PFSK-1 (cell line): ENCODE measurements around the gene ANKHD1.

Experiments
- POLR2AphosphoS5 ChIP-seq: IDR thresholded peaks from 2 replicates; pipeline ENCODE4 v1.6.1; 2012; ENCODE audit warnings: low read depth, mild to moderate bottlenecking, control low read depth, low read length, moderate library complexity
- REST ChIP-seq, 2 experiments: IDR thresholded peaks; 2 replicates each; pipeline versions ENCODE4 v1.6.1 to v1.8.0; 2011 to 2012; ENCODE audit warnings: low read depth in 2 of 2, low read length in 2 of 2, control low read depth in 1 of 2, inconsistent platforms in 1 of 2, mild to moderate bottlenecking in 1 of 2, moderate library complexity in 1 of 2; ENCODE audit not compliant: insufficient read depth in 1 of 2
- SIN3A ChIP-seq: IDR thresholded peaks from 2 replicates; pipeline ENCODE4 v1.6.1; 2012; ENCODE audit warnings: mild to moderate bottlenecking, low read length, moderate library complexity, borderline replicate concordance; ENCODE audit not compliant: insufficient read depth
- TAF1 ChIP-seq: IDR thresholded peaks from 2 replicates; pipeline ENCODE4 v1.6.1; 2012; ENCODE audit warnings: low read length, control low read depth, borderline replicate concordance; ENCODE audit not compliant: insufficient read depth

DNA sequence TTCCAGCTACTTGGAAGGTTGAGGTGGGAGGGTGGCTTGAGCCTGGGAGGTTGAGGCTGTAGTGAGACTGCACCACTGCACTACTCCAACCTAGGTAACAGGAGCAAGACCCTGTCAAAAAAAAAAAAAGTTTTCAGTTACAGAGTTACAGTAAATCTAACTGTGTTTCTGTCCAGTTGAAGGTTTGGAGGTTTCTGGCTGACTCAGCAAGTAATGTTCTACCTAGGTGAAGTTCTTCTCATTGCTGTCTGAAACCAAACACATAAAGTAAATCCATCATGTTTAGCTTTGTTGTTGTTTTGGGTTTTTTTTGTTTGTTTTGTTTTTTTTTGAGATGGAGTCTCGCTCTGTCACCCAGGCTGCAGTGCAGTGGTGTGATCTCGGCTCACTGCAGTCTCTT, 7.9 kb upstream of the ANKHD1 start:
- no peak for TF ChIP-seq REST (IDR thresholded peaks at IDR 0.05; ENCODE audit: insufficient read depth in 1 of 2, low read depth in 2 of 2, low read length in 2 of 2)
- TF ChIP-seq TAF1, result no peak
- no peak for TF ChIP-seq POLR2AphosphoS5
- no peak for TF ChIP-seq SIN3A
